ENCODE data around the gene SLC35A5.

DNA sequence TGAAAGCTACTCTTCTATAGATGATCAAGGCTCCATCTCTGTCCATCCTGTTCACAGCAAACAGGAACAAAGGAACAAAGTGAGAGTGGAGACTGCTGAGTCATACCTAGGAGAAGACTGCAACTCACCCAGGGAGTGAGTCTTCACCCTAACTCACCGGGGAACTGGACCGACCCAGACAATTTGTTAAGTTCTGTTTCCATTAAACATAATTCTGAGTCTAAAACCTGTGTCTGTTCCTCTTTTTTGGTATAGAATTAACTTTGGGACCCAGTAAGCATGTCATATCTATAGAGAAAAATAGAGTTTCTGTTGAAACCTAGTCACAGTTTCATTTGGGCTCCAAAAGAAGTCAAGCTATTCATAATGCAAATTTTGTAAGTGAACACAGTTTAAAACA lies 57.5 kb downstream of the SLC35A5 start:
- TF ChIP-seq ZNF8 (CRISPR knock-in tag; IDR thresholded peaks at IDR 0.05) (no peak), ZNF565 (CRISPR knock-in tag; conservative IDR thresholded peaks at IDR 0.05; ENCODE audit: low read depth) (no peak), ZFP3 (CRISPR knock-in tag; IDR thresholded peaks at IDR 0.05) (no peak), RARB (CRISPR knock-in tag; IDR thresholded peaks at IDR 0.05) (no peak), ARNTL (CRISPR knock-in tag; IDR thresholded peaks at IDR 0.05; ENCODE audit: borderline replicate concordance, low read depth) (no peak), CSDC2 (CRISPR knock-in tag; IDR thresholded peaks at IDR 0.05) (no peak)
- TF ChIP-seq, protein P1, sequence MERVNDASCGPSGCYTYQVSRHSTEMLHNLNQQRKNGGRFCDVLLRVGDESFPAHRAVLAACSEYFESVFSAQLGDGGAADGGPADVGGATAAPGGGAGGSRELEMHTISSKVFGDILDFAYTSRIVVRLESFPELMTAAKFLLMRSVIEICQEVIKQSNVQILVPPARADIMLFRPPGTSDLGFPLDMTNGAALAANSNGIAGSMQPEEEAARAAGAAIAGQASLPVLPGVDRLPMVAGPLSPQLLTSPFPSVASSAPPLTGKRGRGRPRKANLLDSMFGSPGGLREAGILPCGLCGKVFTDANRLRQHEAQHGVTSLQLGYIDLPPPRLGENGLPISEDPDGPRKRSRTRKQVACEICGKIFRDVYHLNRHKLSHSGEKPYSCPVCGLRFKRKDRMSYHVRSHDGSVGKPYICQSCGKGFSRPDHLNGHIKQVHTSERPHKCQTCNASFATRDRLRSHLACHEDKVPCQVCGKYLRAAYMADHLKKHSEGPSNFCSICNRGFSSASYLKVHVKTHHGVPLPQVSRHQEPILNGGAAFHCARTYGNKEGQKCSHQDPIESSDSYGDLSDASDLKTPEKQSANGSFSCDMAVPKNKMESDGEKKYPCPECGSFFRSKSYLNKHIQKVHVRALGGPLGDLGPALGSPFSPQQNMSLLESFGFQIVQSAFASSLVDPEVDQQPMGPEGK (CRISPR knock-in tag; IDR thresholded peaks at IDR 0.05; ENCODE audit: borderline replicate concordance), result no peak
- TF ChIP-seq, protein P2, sequence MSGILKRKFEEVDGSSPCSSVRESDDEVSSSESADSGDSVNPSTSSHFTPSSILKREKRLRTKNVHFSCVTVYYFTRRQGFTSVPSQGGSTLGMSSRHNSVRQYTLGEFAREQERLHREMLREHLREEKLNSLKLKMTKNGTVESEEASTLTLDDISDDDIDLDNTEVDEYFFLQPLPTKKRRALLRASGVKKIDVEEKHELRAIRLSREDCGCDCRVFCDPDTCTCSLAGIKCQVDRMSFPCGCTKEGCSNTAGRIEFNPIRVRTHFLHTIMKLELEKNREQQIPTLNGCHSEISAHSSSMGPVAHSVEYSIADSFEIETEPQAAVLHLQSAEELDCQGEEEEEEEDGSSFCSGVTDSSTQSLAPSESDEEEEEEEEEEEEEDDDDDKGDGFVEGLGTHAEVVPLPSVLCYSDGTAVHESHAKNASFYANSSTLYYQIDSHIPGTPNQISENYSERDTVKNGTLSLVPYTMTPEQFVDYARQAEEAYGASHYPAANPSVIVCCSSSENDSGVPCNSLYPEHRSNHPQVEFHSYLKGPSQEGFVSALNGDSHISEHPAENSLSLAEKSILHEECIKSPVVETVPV (CRISPR knock-in tag; IDR thresholded peaks at IDR 0.05), result no peak

Data from SK-N-SH treated with all-trans-retinoic acid at 6 μM for 48 hours (cell line).